ENCODE results near the gene CIAPIN1.

The CIAPIN1 gene

DNA sequence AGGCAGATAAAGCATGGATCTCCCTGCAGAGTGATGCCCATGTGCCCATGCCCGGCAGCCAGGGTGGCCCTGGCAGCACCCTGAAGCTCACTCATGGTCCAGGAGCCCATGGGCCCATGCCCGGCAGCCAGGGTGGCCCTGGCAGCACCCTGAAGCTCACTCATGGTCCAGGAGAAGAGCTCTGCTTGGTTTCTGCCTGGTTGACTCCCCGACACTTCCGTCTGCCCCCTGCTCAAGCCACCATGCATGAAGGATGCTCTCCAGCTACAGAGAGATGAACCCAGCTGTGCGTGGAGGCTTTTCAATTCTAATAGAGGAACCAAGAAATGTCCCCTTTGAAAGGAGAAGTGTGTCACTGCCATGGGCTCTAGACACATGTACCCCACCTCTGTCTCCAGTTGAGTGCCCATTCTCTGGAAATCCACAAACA lies 33.9 kb downstream of the CIAPIN1 start:
- H3K79me2 ChIP-seq (ENCODE audit: low read length), result no peaks in the 10 kb centered on the region
- H3K27me3 ChIP-seq (replicated peaks; ENCODE audit: insufficient read depth, low read length), result peaks cover 19% of the 10 kb centered on the region; the same call in 1 of the 2 replicates
- no peaks in the 10 kb centered on the region for H3K36me3 ChIP-seq (replicated peaks; ENCODE audit: insufficient read depth, low read length)
- H2AFZ ChIP-seq (ENCODE audit: low read length), result no peak overlapping the region
- H3F3A ChIP-seq (ENCODE audit: insufficient read depth, low read length), result no peaks in the 10 kb centered on the region
- no peak for DNase-seq
- no peak overlapping the region for H3K27ac ChIP-seq (ENCODE audit: low read length)
- no peaks in the 10 kb centered on the region for H4K20me1 ChIP-seq (ENCODE audit: insufficient read depth, low read length)
- no peaks in the 10 kb centered on the region for H3K9me2 ChIP-seq (replicated peaks; ENCODE audit: insufficient read depth, low read length)
- no peaks in the 10 kb centered on the region for H3K4me1 ChIP-seq (ENCODE audit: low read length)
- H3K4me2 ChIP-seq (ENCODE audit: low read depth, low read length), result no peak overlapping the region
- H3K9ac ChIP-seq (ENCODE audit: low read length), result no peak overlapping the region
- no peaks in the 10 kb centered on the region for H3K9me3 ChIP-seq (replicated peaks; ENCODE audit: insufficient read depth, low read length)
- no peak overlapping the region for H3K4me3 ChIP-seq (ENCODE audit: low read length)
- TF ChIP-seq EZH2 (optimal IDR thresholded peaks at IDR 0.05; ENCODE audit: low read depth, low read length) (no peak), EZH2phosphoT487 (IDR thresholded peaks at IDR 0.05; ENCODE audit: low read length) (no peak)

DNA sequence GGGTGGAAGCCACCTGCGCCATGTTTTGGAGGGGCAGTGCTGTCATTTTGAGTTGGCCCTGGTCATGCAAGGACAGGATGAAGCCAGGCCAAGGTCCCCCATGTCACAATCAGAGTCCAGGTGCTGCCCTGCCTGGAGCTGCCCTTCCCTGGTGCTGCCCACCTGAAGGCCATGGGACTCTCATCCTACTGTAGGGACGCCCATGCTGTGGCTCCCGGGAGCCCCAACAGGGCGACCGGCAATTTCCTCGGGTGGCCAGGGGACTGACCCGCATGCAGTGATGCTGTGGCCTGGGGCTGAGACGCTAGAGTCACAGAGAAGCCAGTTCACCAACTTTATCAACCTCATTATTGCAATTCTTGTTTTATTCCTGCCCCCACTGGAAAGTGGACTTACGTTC lies 34.6 kb downstream of the CIAPIN1 start:
- Histone ChIP-seq H3K4me1 (ENCODE audit: low read length) (no peaks in the 10 kb centered on the region), H3F3A (ENCODE audit: insufficient read depth, low read length) (no peaks in the 10 kb centered on the region), H3K4me2 (ENCODE audit: low read depth, low read length) (no peak overlapping the region), H3K4me3 (ENCODE audit: low read length) (no peak overlapping the region), H3K9me2 (replicated peaks; ENCODE audit: insufficient read depth, low read length) (no peaks in the 10 kb centered on the region), H3K79me2 (ENCODE audit: low read length) (no peaks in the 10 kb centered on the region), H2AFZ (ENCODE audit: low read length) (no peak overlapping the region), H3K36me3 (replicated peaks; ENCODE audit: insufficient read depth, low read length) (no peaks in the 10 kb centered on the region), H3K27ac (ENCODE audit: low read length) (no peak overlapping the region), H4K20me1 (ENCODE audit: insufficient read depth, low read length) (no peaks in the 10 kb centered on the region), H3K9ac (ENCODE audit: low read length) (no peak overlapping the region), H3K9me3 (replicated peaks; ENCODE audit: insufficient read depth, low read length) (no peaks in the 10 kb centered on the region), H3K27me3 (replicated peaks; ENCODE audit: insufficient read depth, low read length) (peaks cover 19% of the 10 kb centered on the region; the same call in 1 of the 2 replicates)
- TF ChIP-seq, protein P1, sequence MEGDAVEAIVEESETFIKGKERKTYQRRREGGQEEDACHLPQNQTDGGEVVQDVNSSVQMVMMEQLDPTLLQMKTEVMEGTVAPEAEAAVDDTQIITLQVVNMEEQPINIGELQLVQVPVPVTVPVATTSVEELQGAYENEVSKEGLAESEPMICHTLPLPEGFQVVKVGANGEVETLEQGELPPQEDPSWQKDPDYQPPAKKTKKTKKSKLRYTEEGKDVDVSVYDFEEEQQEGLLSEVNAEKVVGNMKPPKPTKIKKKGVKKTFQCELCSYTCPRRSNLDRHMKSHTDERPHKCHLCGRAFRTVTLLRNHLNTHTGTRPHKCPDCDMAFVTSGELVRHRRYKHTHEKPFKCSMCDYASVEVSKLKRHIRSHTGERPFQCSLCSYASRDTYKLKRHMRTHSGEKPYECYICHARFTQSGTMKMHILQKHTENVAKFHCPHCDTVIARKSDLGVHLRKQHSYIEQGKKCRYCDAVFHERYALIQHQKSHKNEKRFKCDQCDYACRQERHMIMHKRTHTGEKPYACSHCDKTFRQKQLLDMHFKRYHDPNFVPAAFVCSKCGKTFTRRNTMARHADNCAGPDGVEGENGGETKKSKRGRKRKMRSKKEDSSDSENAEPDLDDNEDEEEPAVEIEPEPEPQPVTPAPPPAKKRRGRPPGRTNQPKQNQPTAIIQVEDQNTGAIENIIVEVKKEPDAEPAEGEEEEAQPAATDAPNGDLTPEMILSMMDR (IDR thresholded peaks at IDR 0.05; ENCODE audit: low read length), result no peak
- TF ChIP-seq EZH2phosphoT487 (IDR thresholded peaks at IDR 0.05; ENCODE audit: low read length) (no peak), EZH2 (optimal IDR thresholded peaks at IDR 0.05; ENCODE audit: low read depth, low read length) (no peak)
- DNase-seq, result no peak

DNA sequence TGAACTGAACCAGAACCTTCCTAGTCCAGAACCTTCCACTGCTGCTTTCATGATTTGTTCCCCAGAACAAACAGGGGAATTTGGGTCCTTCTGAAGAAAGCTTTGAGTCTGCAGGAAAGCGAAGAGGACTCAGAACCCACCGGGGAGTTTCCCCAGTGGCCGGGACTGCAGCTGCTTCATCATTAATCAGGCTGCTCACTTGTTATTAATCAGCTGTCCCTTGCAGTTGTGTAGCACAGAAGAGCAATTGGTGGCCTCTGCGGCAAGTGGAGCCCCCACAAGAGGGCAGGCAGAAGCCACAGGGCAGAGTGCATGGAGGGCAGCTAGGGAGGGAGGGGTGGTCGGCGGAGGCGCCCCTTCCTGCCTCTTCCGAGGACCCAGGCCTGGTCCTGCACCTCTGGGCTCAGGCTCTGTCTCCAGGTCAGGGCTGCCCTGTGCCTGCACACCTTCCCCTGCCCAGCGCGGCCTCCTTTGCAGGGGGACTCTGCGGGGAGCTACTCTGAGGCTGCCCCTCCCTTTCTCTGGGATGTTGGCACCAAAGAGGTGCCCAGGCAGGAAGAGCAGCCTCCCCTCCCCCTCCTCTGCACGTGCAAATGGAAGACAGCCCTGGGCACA lies 35.7 kb downstream of the CIAPIN1 start:
- no peaks in the 10 kb centered on the region for H3K79me2 ChIP-seq (ENCODE audit: low read length)
- H3K9me3 ChIP-seq (replicated peaks; ENCODE audit: insufficient read depth, low read length), result no peaks in the 10 kb centered on the region
- no peaks in the 10 kb centered on the region for H3K4me1 ChIP-seq (ENCODE audit: low read length)
- H3K9ac ChIP-seq (ENCODE audit: low read length), result no peak overlapping the region
- H3K4me2 ChIP-seq (ENCODE audit: low read depth, low read length), result no peak overlapping the region
- TF ChIP-seq EZH2 (optimal IDR thresholded peaks at IDR 0.05; ENCODE audit: low read depth, low read length), result no peak
- TF ChIP-seq, protein P1 (IDR thresholded peaks at IDR 0.05; ENCODE audit: low read length), result no peak
- no peak for TF ChIP-seq EZH2phosphoT487 (IDR thresholded peaks at IDR 0.05; ENCODE audit: low read length)
- H3K4me3 ChIP-seq (ENCODE audit: low read length), result no peak overlapping the region
- H2AFZ ChIP-seq (ENCODE audit: low read length), result no peak overlapping the region
- H3K36me3 ChIP-seq (replicated peaks; ENCODE audit: insufficient read depth, low read length), result no peaks in the 10 kb centered on the region
- H4K20me1 ChIP-seq (ENCODE audit: insufficient read depth, low read length), result no peaks in the 10 kb centered on the region
- H3K27ac ChIP-seq (ENCODE audit: low read length), result no peak overlapping the region
- peaks cover 24% of the 10 kb centered on the region; the same call in 1 of the 2 replicates for H3K27me3 ChIP-seq (replicated peaks; ENCODE audit: insufficient read depth, low read length)
- H3K9me2 ChIP-seq (replicated peaks; ENCODE audit: insufficient read depth, low read length), result no peaks in the 10 kb centered on the region
- no peak for DNase-seq
- no peaks in the 10 kb centered on the region for H3F3A ChIP-seq (ENCODE audit: insufficient read depth, low read length)

Data from MM.1S (cell line).